ENCODE results near the gene CTSF. TPM values are rescaled to one million over a fixed set of nuclear protein-coding genes. Genes with fewer than 3 reads are reported as not detected.

CTSF gene
- total RNA-seq, 1 donor from 2014 or later: 85.7 TPM

DNA sequence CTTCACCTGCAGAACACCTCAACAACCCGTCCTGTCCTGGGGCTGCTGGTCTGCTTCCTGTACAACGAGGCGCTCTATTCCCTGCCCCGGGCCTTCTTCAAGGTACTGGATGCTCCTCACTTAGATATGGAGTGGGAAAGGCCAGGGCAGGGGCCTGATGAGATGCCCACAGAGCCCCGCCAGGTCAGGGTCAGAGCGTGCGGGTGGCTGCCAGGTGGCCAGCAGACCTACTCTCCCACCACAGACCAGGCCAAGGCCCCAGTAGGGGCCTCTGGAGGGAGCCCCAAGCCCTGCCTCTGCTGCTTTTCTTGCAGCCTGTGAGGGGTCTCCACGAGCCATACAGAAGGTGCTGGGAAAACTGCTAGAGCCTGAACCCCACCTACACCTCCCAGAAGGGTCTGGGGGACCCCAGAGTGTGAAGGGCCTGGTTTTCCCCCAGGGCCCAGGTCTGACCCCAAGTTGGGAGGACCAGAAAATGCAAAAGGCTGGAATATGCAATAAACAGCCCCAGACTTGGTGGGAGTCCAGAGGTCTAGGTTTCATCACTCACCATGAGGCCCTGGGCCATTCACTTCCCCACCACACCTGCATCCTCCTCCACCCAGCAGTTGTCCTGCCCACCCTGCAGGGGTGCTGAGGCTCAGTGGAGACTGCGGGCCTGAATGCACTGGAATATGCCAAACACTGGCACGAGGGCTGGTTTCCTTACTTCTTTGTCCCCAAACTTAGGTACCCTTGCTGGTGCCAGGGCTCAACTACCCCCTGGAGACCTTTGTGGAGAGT, 37.3 kb downstream of the CTSF start:
- no peaks in the 10 kb centered on the region for H3K9me3 ChIP-seq
- H3K4me1 ChIP-seq: no peaks in the 10 kb centered on the region
- DNase-seq (ENCODE audit: extremely low spot score in 2 of 2): no peak
- intact Hi-C loops (cut with DNase I): loop anchor here (10.0 kb wide), 1 partner anchor 76 kb away; no protein-coding TSS in a partner anchor
- no peaks in the 10 kb centered on the region for H3K27me3 ChIP-seq
- H3K27ac ChIP-seq: no peak overlapping the region
- peaks cover 0 to 15% of the 10 kb centered on the region in 2 donors for H3K36me3 ChIP-seq
- TF ChIP-seq CTCF (IDR thresholded peaks at IDR 0.05) (no peak), POLR2A (IDR thresholded peaks at IDR 0.05) (no peak), POLR2AphosphoS5 (IDR thresholded peaks at IDR 0.05; ENCODE audit: insufficient read depth in 1 of 2, low read depth in 1 of 2) (no peak)
- H3K4me3 ChIP-seq: no peak overlapping the region

DNA sequence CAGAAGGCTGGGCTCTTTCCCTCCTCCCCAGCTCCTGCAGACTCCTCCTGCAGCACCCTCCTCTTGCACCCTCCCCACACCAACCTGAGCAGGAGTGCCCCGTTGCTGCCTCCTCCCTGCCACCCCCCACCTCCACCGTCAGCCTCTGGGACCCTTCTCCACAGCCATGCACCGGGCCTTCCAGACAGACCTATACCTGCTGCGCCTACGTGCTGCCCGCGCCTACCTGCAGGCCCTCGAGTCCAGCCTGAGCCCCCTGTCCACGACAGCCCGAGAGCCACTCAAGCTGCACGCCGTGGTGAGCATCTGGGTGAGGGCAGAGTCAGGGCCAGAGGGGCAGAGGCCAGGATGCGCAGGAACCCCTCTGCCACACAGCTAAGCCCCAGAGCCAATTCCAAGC, 38.8 kb downstream of the CTSF start:
- TF ChIP-seq CTCF (IDR thresholded peaks at IDR 0.05) (no peak), POLR2AphosphoS5 (IDR thresholded peaks at IDR 0.05; ENCODE audit: insufficient read depth in 1 of 2, low read depth in 1 of 2) (no peak), POLR2A (IDR thresholded peaks at IDR 0.05) (no peak)
- H3K36me3 ChIP-seq: peaks cover 0 to 15% of the 10 kb centered on the region in 2 donors

DNA sequence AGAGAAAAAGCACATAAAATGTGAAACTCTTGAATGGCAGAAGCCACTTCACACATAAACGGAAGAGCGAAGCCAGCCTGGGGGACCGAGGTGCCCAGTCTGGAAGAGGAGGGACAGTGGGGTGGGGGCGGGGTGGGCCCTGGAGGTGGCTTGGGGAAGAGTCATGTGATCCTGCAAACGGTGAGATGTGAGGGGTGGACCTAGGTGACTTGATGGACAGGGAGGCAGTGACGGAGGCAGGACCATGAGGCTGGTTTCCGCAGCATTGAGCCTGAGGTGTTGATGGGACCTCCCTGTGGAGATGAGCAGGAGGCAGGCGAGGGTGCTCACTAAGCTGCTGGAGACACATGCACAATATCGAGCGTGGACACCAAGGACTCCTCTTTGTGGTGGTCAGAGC, 39.3 kb downstream of the CTSF start:
- H3K9me3 ChIP-seq: no peaks in the 10 kb centered on the region
- TF ChIP-seq POLR2AphosphoS5 (IDR thresholded peaks at IDR 0.05; ENCODE audit: insufficient read depth in 1 of 2, low read depth in 1 of 2) (no peak), CTCF (IDR thresholded peaks at IDR 0.05) (no peak), POLR2A (IDR thresholded peaks at IDR 0.05) (no peak)
- no peak overlapping the region for H3K27ac ChIP-seq
- no peak for DNase-seq (ENCODE audit: extremely low spot score in 2 of 2)
- no peaks in the 10 kb centered on the region for H3K27me3 ChIP-seq
- peaks cover 0 to 17% of the 10 kb centered on the region in 2 donors for H3K36me3 ChIP-seq
- intact Hi-C loops (cut with DNase I): no loop called here
- H3K4me3 ChIP-seq: no peak overlapping the region
- no peaks in the 10 kb centered on the region for H3K4me1 ChIP-seq

More for the DNA sequence above, 38.8 kb downstream of the CTSF start:
- Histone ChIP-seq H3K27ac (no peak overlapping the region), H3K9me3 (no peaks in the 10 kb centered on the region), H3K4me1 (no peaks in the 10 kb centered on the region), H3K4me3 (no peak overlapping the region), H3K27me3 (no peaks in the 10 kb centered on the region)
- intact Hi-C loops (cut with DNase I): loop anchor here (10.0 kb wide), 1 partner anchor 75 kb away; no protein-coding TSS in a partner anchor
- DNase-seq (ENCODE audit: extremely low spot score in 2 of 2): no peak

- no peak for DNase-seq (ENCODE audit: extremely low spot score in 2 of 2)
- TF ChIP-seq CTCF (IDR thresholded peaks at IDR 0.05) (no peak), POLR2AphosphoS5 (IDR thresholded peaks at IDR 0.05; ENCODE audit: insufficient read depth in 1 of 2, low read depth in 1 of 2) (no peak), POLR2A (IDR thresholded peaks at IDR 0.05) (no peak)
- intact Hi-C loops (cut with DNase I): no loop called here
- H3K4me3 ChIP-seq: no peak overlapping the region
- no peaks in the 10 kb centered on the region for H3K4me1 ChIP-seq
- H3K27ac ChIP-seq: no peak overlapping the region
- H3K27me3 ChIP-seq: no peaks in the 10 kb centered on the region
- peaks cover 0 to 54% of the 10 kb centered on the region in 2 donors for H3K36me3 ChIP-seq
- no peaks in the 10 kb centered on the region for H3K9me3 ChIP-seq
Observed at GRCh38 chr11:66524304-66525040, 43.9 kb downstream of the CTSF start.
